HepG2 (cell line): ENCODE results near the gene TMED6. TPM values are rescaled to one million over a fixed set of nuclear protein-coding genes. Genes with fewer than 3 reads are reported as not detected.
A peak's percentile ranks its signal among the peaks of the same experiment; 100 is the strongest.

ENCODE experiments used
- CBX1 ChIP-seq: IDR thresholded peaks from one replicate; pipeline ENCODE4 v1.6.1; 2016; ENCODE audit warnings: antibody characterized with exemption, low read depth
- FOSL1 ChIP-seq: sonication (generic); formaldehyde crosslinking; IDR thresholded peaks from 2 replicates; pipeline ENCODE4 v1.9.0; 2021; ENCODE audit warnings: missing genetic modification reagents, borderline replicate concordance
- IKZF4 ChIP-seq: sonication (generic); formaldehyde crosslinking; IDR thresholded peaks from 2 replicates; pipeline ENCODE4 v1.5.1; 2020; ENCODE audit warnings: borderline replicate concordance, mild to moderate bottlenecking, low read depth, missing genetic modification reagents; ENCODE audit errors: not compliant biosample characterization
- MBD4 ChIP-seq: IDR thresholded peaks from 2 replicates; pipeline ENCODE4 v1.6.1; 2012; ENCODE audit warnings: low read length, inconsistent platforms, borderline replicate concordance
- TIGD3 ChIP-seq: sonication (generic); formaldehyde crosslinking; IDR thresholded peaks from 2 replicates; pipeline ENCODE4 v1.5.1; 2020; ENCODE audit warnings: mild to moderate bottlenecking, missing genetic modification reagents, borderline replicate concordance
- U2AF2 ChIP-seq: fragments of 200-400 bp; formaldehyde crosslinking; IDR thresholded peaks from 2 replicates; pipeline ENCODE4 v1.6.1; 2017; ENCODE audit warnings: low read depth, mild to moderate bottlenecking, low read length
- ZFP82 ChIP-seq: sonication (generic); formaldehyde crosslinking; IDR thresholded peaks from 2 replicates; pipeline ENCODE4 v1.5.1; 2020; ENCODE audit warnings: mild to moderate bottlenecking, missing genetic modification reagents, borderline replicate concordance
- ZNF646 ChIP-seq: sonication (generic); formaldehyde crosslinking; IDR thresholded peaks from 2 replicates; pipeline ENCODE4 v1.9.0; 2021; ENCODE audit warnings: mild to moderate bottlenecking, missing genetic modification reagents
- polyA plus RNA-seq, 8 experiments: library from polyadenylated mRNA; depleted of rRNA in 3 of 8; stranded (reverse) in 7 of 8; unstranded in 1 of 8; fragments of >200 nt; fragmentation: Illumina TruSeq in 4 of 8; extraction: Trizol in 4 of 8; gene quantifications; 2 replicates each; pipeline versions ENCODE4 v1.2.1 to v1.2.3, GENCODE V29; 2011 to 2016; ENCODE audit warnings: low read depth in 4 of 8, missing spikeins in 1 of 8, mixed read lengths in 1 of 8; ENCODE audit not compliant: insufficient read depth in 1 of 8
- total RNA-seq, 5 experiments: library from RNA; depleted of rRNA; stranded (reverse); fragments of >200 nt; fragmentation: Illumina TruSeq; extraction: Trizol; gene quantifications; 2 replicates each; pipeline ENCODE4 v1.2.3, GENCODE V29; 2016; ENCODE audit warnings: low read depth in 1 of 5
- TF ChIP-seq, protein P1 (sequence below): IDR thresholded peaks from 2 replicates; pipeline ENCODE4 v1.6.1; 2012; ENCODE audit warnings: low read length, improper control_type of control experiment
- TF ChIP-seq, protein P2 (sequence below): IDR thresholded peaks from 2 replicates; pipeline ENCODE4 v1.6.1; 2016; ENCODE audit warnings: missing compliant biosample characterization, missing genetic modification reagents, borderline replicate concordance
- TF ChIP-seq, protein P3 (sequence below): sonication (generic); formaldehyde crosslinking; IDR thresholded peaks from 2 replicates; pipeline ENCODE4 v1.5.0; 2020; ENCODE audit warnings: missing genetic modification reagents

The TMED6 gene
- total and polyA plus RNA-seq, 2 of the 13 experiments (the other 11 are each of a cell fraction or from before 2014, with no cell fraction given), result 9.8 to 14.4 TPM

DNA sequence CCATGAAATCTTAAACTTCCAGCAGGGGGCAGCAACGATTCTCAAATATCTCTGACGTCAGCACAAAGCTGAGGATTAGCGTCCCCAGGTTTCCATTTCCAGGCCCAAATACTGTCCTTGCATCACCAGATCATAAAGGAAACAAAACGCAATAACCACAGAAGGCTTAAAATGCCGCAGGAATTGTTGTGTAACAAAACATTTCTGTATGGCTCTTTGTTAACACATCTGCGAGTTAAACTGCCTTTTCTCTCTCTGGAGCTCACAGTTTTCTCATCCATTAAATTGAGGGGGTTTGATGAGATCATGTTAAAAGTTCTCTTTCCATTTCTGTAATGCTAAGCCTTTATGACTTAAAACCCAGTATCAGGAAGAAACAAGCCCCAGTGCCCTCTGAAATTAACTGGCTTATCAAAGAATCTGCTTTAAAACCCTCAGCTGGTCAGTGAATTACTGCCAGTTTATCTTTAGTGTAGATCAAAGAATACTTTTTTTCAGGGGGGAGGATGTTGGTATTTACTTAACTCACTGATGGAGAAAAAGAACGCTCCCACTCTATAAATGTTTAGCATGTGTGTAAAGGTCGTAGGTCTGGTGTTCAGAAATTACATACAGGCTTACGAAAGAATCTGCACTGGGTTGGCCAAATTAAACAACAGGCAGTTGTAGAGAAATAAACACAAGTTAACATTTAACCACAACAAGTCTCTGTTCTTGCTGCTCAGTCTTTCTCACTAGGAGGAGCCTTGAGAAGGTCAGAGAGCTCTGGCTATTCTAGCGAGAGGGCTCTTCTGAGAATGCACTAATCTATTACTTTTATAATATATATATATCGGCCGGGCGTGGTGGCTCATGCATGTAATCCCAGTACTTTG, 44.8 kb upstream of the TMED6 start (continued):
- TF ChIP-seq, protein P1, sequence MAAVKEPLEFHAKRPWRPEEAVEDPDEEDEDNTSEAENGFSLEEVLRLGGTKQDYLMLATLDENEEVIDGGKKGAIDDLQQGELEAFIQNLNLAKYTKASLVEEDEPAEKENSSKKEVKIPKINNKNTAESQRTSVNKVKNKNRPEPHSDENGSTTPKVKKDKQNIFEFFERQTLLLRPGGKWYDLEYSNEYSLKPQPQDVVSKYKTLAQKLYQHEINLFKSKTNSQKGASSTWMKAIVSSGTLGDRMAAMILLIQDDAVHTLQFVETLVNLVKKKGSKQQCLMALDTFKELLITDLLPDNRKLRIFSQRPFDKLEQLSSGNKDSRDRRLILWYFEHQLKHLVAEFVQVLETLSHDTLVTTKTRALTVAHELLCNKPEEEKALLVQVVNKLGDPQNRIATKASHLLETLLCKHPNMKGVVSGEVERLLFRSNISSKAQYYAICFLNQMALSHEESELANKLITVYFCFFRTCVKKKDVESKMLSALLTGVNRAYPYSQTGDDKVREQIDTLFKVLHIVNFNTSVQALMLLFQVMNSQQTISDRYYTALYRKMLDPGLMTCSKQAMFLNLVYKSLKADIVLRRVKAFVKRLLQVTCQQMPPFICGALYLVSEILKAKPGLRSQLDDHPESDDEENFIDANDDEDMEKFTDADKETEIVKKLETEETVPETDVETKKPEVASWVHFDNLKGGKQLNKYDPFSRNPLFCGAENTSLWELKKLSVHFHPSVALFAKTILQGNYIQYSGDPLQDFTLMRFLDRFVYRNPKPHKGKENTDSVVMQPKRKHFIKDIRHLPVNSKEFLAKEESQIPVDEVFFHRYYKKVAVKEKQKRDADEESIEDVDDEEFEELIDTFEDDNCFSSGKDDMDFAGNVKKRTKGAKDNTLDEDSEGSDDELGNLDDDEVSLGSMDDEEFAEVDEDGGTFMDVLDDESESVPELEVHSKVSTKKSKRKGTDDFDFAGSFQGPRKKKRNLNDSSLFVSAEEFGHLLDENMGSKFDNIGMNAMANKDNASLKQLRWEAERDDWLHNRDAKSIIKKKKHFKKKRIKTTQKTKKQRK, result no peak
- TF ChIP-seq, protein P2, sequence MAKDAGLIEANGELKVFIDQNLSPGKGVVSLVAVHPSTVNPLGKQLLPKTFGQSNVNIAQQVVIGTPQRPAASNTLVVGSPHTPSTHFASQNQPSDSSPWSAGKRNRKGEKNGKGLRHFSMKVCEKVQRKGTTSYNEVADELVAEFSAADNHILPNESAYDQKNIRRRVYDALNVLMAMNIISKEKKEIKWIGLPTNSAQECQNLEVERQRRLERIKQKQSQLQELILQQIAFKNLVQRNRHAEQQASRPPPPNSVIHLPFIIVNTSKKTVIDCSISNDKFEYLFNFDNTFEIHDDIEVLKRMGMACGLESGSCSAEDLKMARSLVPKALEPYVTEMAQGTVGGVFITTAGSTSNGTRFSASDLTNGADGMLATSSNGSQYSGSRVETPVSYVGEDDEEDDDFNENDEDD (CRISPR knock-in tag), result 0 out of 2 replicates have a peak, but pooled peaks have one; percentile 36
- TF ChIP-seq ZNF646 (CRISPR knock-in tag) (peak; percentile 73; the same call in 1 of the 2 replicates), CBX1 (no peak), MBD4 (peak; percentile 93; the same call in 1 of the 2 replicates), FOSL1 (no peak), TIGD3 (CRISPR knock-in tag) (no peak), U2AF2 (no peak), IKZF4 (CRISPR knock-in tag) (no peak), ZFP82 (CRISPR knock-in tag) (peak; percentile 68; the same call in 1 of the 2 replicates)
- TF ChIP-seq, protein P3, sequence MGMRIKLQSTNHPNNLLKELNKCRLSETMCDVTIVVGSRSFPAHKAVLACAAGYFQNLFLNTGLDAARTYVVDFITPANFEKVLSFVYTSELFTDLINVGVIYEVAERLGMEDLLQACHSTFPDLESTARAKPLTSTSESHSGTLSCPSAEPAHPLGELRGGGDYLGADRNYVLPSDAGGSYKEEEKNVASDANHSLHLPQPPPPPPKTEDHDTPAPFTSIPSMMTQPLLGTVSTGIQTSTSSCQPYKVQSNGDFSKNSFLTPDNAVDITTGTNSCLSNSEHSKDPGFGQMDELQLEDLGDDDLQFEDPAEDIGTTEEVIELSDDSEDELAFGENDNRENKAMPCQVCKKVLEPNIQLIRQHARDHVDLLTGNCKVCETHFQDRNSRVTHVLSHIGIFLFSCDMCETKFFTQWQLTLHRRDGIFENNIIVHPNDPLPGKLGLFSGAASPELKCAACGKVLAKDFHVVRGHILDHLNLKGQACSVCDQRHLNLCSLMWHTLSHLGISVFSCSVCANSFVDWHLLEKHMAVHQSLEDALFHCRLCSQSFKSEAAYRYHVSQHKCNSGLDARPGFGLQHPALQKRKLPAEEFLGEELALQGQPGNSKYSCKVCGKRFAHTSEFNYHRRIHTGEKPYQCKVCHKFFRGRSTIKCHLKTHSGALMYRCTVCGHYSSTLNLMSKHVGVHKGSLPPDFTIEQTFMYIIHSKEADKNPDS (CRISPR knock-in tag), result no peak
